K562 (cell line): Measurements from ENCODE around the gene PDCD7. TPM values are rescaled to one million over a fixed set of nuclear protein-coding genes. Genes with fewer than 3 reads are reported as not detected.

Source experiments
- ATAC-seq: fragments of 200-7000 bp; cut with Tn5 transposase; 3 replicates; pipeline ENCODE4 v1.9.1; 2020; ENCODE audit warnings: moderate library complexity
- BruUV-seq: library from RNA; stranded (reverse); fragments of 400-500 nt; replicated peaks from 2 replicates; lab custom pipeline; 2021; lab: Mats Ljungman, UMichigan
- CTCF ChIA-PET: fragments of 300-600 bp; formaldehyde crosslinking; extraction: SDS; loops from one replicate; lab custom pipeline; 2021; ENCODE audit warnings: low intra/inter-chr PET ratio; lab: Yijun Ruan, JAX
- POLR2A ChIA-PET: fragments of 300-600, 350-650 bp; sonication (Branson Sonifier 250); formaldehyde crosslinking; extraction: SDS; loops from one replicate; lab custom pipeline; 2021; ENCODE audit warnings: antibody characterized with exemption, inconsistent platforms; lab: Yijun Ruan, JAX
- DNase-seq, 4 experiments: peaks; one replicate each; pipeline versions ENCODE4 v3.0.0 to v3.0.0-alpha.2; 2011 to 2018; ENCODE audit warnings: low spot score in 3 of 4, mixed read lengths in 3 of 4; ENCODE audit errors: extremely low read depth in 1 of 4
- FAIRE-seq: peaks from 2 replicates; lab custom pipeline; 2011; peaks lifted over from hg19 to GRCh38; lab: Jason Lieb, UNC
- H2AFZ ChIP-seq: 2 replicates; pipeline ENCODE4 v1.6.0; 2011; ENCODE audit warnings: low read depth, low read length, control low read depth, inconsistent platforms
- H3K27ac ChIP-seq: fragments of 200-600 bp; 3 replicates; pipeline ENCODE4 v1.8.0; 2011; ENCODE audit warnings: low read depth, mild to moderate bottlenecking, control low read depth, inconsistent platforms, low read length, moderate library complexity, mixed read lengths; ENCODE audit errors: extremely low read depth
- H3K27me3 ChIP-seq, 2 experiments: fragments of 300-600 bp in 1 of 2; 2 replicates in 1 of 2; 3 replicates in 1 of 2; pipeline versions ENCODE4 v1.6.0 to v1.8.0; 2011; ENCODE audit warnings: inconsistent platforms in 2 of 2, low read length in 2 of 2, mild to moderate bottlenecking in 1 of 2, mixed read lengths in 1 of 2, moderate library complexity in 1 of 2; ENCODE audit not compliant: control insufficient read depth in 2 of 2, insufficient read depth in 2 of 2
- H3K36me3 ChIP-seq: fragments of 300-600 bp; 3 replicates; pipeline ENCODE4 v1.8.0; 2011; ENCODE audit warnings: mild to moderate bottlenecking, low read length, inconsistent platforms; ENCODE audit not compliant: control insufficient read depth, insufficient read depth
- H3K4me1 ChIP-seq, 2 experiments: fragments of 200-600 bp in 1 of 2; replicated peaks in 1 of 2; 2 replicates in 1 of 2; 3 replicates in 1 of 2; pipeline versions ENCODE4 v1.5.1 to v1.8.0; 2011; ENCODE audit warnings: inconsistent platforms in 2 of 2, low read length in 2 of 2, mild to moderate bottlenecking in 1 of 2, mixed read lengths in 1 of 2, moderate library complexity in 1 of 2; ENCODE audit not compliant: control insufficient read depth in 2 of 2, insufficient read depth in 2 of 2
- H3K4me2 ChIP-seq: 2 replicates; pipeline ENCODE4 v1.6.1; 2011; ENCODE audit warnings: low read length, control low read depth, inconsistent platforms, mixed read lengths; ENCODE audit not compliant: insufficient read depth
- H3K4me3 ChIP-seq: fragments of 200-600 bp; sonication (generic), shearing (Covaris generic); 2 replicates; pipeline ENCODE4 v1.5.1; 2016; ENCODE audit warnings: control low read depth, inconsistent platforms
- H3K79me2 ChIP-seq: fragments of 200-600 bp; 3 replicates; pipeline ENCODE4 v1.8.0; 2011; ENCODE audit warnings: low read length, inconsistent platforms; ENCODE audit not compliant: control insufficient read depth, insufficient read depth
- H3K9ac ChIP-seq, 2 experiments: 2 replicates each; pipeline versions ENCODE4 v1.6.0 to v1.6.1; 2011; ENCODE audit warnings: low read depth in 2 of 2, low read length in 2 of 2, control low read depth in 1 of 2, inconsistent platforms in 1 of 2, mild to moderate bottlenecking in 1 of 2, mixed read lengths in 1 of 2; ENCODE audit not compliant: insufficient read depth in 1 of 2
- H3K9me1 ChIP-seq: one replicate; pipeline ENCODE4 v1.6.0; 2011; ENCODE audit warnings: inconsistent platforms, mild to moderate bottlenecking, low read length, moderate library complexity; ENCODE audit not compliant: control insufficient read depth, insufficient read depth
- H3K9me3 ChIP-seq: replicated peaks from 2 replicates; pipeline ENCODE4 v1.5.1; 2011; ENCODE audit warnings: low read depth, low read length, inconsistent platforms; ENCODE audit not compliant: control insufficient read depth, insufficient read depth
- H4K20me1 ChIP-seq: replicated peaks from 2 replicates; pipeline ENCODE4 v1.6.1; 2011; ENCODE audit warnings: low read length, inconsistent platforms, mixed read lengths; ENCODE audit not compliant: control insufficient read depth, insufficient read depth
- CHD1 ChIP-seq: fragments of 200-600 bp; sonication (generic); IDR thresholded peaks from one replicate; pipeline ENCODE4 v1.6.1; 2012; ENCODE audit warnings: mild to moderate bottlenecking, moderate library complexity, low read length, inconsistent platforms
- DNMT1 ChIP-seq: fragments of 450-650 bp; IDR thresholded peaks from 2 replicates; pipeline ENCODE4 v1.6.1; 2016; ENCODE audit warnings: antibody characterized with exemption, mild to moderate bottlenecking
- EHMT2 ChIP-seq: fragments of 450-650 bp; IDR thresholded peaks from 2 replicates; pipeline ENCODE4 v1.6.1; 2018; ENCODE audit warnings: antibody characterized with exemption
- NFXL1 ChIP-seq: fragments of 450-650 bp; formaldehyde crosslinking; IDR thresholded peaks from 2 replicates; pipeline ENCODE4 v1.4.0; 2021; ENCODE audit warnings: mild to moderate bottlenecking
- PRMT5 ChIP-seq: sonication (generic); formaldehyde crosslinking; IDR thresholded peaks from 2 replicates; pipeline ENCODE4 v1.5.0; 2020; ENCODE audit warnings: missing genetic modification reagents
- RBM25 ChIP-seq: fragments of 200-400 bp; formaldehyde crosslinking; IDR thresholded peaks from 2 replicates; pipeline ENCODE4 v1.6.1; 2018; ENCODE audit warnings: low read length, low read depth, moderate library complexity; ENCODE audit not compliant: severe bottlenecking
- SMAD3 ChIP-seq: fragments of 450-650 bp; formaldehyde crosslinking; conservative IDR thresholded peaks from 2 replicates; pipeline ENCODE4 v1.4.0; 2020; ENCODE audit warnings: mild to moderate bottlenecking
- TAF1 ChIP-seq: IDR thresholded peaks from 2 replicates; pipeline ENCODE4 v1.6.1; 2011; ENCODE audit warnings: mild to moderate bottlenecking, low read length, moderate library complexity; ENCODE audit not compliant: insufficient read depth, control insufficient read depth, severe bottlenecking; ENCODE audit errors: extremely low read depth
- ZNF197 ChIP-seq: fragments of 200-800 bp; sonication (Bioruptor generic); IDR thresholded peaks from 2 replicates; pipeline ENCODE4 v1.6.1; 2016; ENCODE audit warnings: low read depth, missing genetic modification characterization, missing compliant biosample characterization
- ZZZ3 ChIP-seq: fragments of 450-650 bp; IDR thresholded peaks from 2 replicates; pipeline ENCODE4 v1.6.1; 2016; ENCODE audit warnings: antibody characterized with exemption, mild to moderate bottlenecking, moderate library complexity
- WGBS: fragments of 100-300 bp; shearing (Covaris generic); methylation state at CpG from one replicate; pipeline ENCODE4 v1.1.6; 2016; ENCODE audit warnings: low coverage, mixed read lengths; ENCODE audit not compliant: insufficient coverage; ENCODE audit errors: missing lambda C conversion rate; 5-methylcytosine and 5-hydroxymethylcytosine counted together
- in situ Hi-C: fragments of 300-500 bp; cut with MboI; formaldehyde crosslinking; loops from 4 replicates; pipeline ENCODE4 v1.15.0; 2018; ENCODE audit warnings: inconsistent platforms, mixed read lengths
- intact Hi-C: fragments of 100-400 bp; cut with micrococcal nuclease; formaldehyde crosslinking; loops from 2 replicates; pipeline ENCODE4 v1.14.2; 2022
- polyA plus RNA-seq, 8 experiments: library from polyadenylated mRNA; depleted of rRNA in 4 of 8; stranded (reverse) in 5 of 8; unstranded in 3 of 8; fragments of >200 nt; fragmentation: Nextera tagmentation in 2 of 8; fragmentation: Illumina TruSeq in 1 of 8; extraction: Ambion mirVana in 2 of 8; extraction: Trizol in 1 of 8; gene quantifications; 2 replicates each; pipeline versions ENCODE4 v1.2.1 to v1.2.3, GENCODE V29; 2011 to 2014; ENCODE audit warnings: inconsistent platforms in 1 of 8, missing spikeins in 1 of 8
- total RNA-seq, 7 experiments: library from RNA; depleted of rRNA in 6 of 7; stranded (reverse); fragments of >200 nt in 6 of 7; fragmentation: Illumina TruSeq in 2 of 7; extraction: Trizol in 2 of 7; gene quantifications; 2 replicates each; pipeline versions ENCODE4 v1.2.1 to v1.2.3, GENCODE V29; 2011 to 2021; ENCODE audit warnings: low replicate concordance in 1 of 7
- TF ChIP-seq, protein P1 (sequence below): fragments of 450-650 bp; IDR thresholded peaks from 2 replicates; pipeline ENCODE4 v1.6.1; 2016; ENCODE audit warnings: low read depth, mild to moderate bottlenecking, moderate library complexity
- TF ChIP-seq, protein P2 (sequence below), 2 experiments: IDR thresholded peaks; 2 replicates each; pipeline ENCODE4 v1.6.1; 2012; ENCODE audit warnings: improper control_type of control experiment in 2 of 2, low read depth in 2 of 2, low read length in 2 of 2, borderline replicate concordance in 1 of 2
- TF ChIP-seq, protein P3 (sequence below): fragments of 450-650 bp; IDR thresholded peaks from 2 replicates; pipeline ENCODE4 v1.6.1; 2017; ENCODE audit warnings: antibody characterized with exemption

PDCD7 gene
- total and polyA plus RNA-seq, 9 of the 15 experiments (the other 6 are each of a cell fraction or from before 2014, with no cell fraction given): 11.8 to 30.2 (median 18.8) TPM

DNA sequence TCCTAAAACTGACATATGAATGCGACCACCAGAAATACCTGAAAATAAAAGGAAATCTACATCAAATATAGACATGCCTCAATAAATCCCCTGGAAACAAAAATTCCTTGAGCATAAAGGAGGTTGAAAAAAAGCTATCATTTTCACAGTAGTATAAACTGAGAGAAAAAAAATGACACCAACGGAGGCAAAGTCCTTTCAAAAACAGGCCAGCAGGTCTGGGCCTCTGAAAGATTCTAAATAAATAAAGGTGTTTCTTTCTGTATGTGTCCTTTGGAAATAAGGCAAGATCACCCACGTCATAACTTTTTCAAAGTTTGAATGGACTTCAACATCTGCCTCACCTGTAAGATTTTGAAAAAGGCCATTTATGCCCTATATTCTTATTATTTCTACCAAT, 46.6 kb upstream of the PDCD7 start:
- H3K9me3 ChIP-seq: no peaks in the 10 kb centered on the region
- H3K9me1 ChIP-seq: no peaks in the 10 kb centered on the region
- peaks cover 3 to 12% of the 10 kb centered on the region in 2 experiments; a peak in 2 of 5 replicates for H3K4me1 ChIP-seq
- CTCF ChIA-PET: interaction anchor here (0.5 kb wide), 1 partner anchor 265 kb away, joined by 4 read pairs; no protein-coding TSS in a partner anchor
- H3K9ac ChIP-seq: no peak overlapping the region
- in situ Hi-C loops: no loop called here
- intact Hi-C loops: loop anchor here (5.0 kb wide), 1 partner anchor 148 kb away; no protein-coding TSS in a partner anchor
- no peak overlapping the region for H3K4me2 ChIP-seq
- WGBS: 92% methylated on average over 3 of the region's 3 CpGs
- no peak overlapping the region for H3K27ac ChIP-seq
- POLR2A ChIA-PET: interaction anchor here (1.4 kb wide), 1 partner anchor 124 kb away, joined by 4 read pairs; the partner anchor contains the start of gene RNU5B-1
- H3K36me3 ChIP-seq: peaks cover 66% of the 10 kb centered on the region; the same call in 2 of the 3 replicates
- H4K20me1 ChIP-seq: no peaks in the 10 kb centered on the region
- ATAC-seq (no peak), DNase-seq (no peak)
- H2AFZ ChIP-seq: no peak overlapping the region
- H3K79me2 ChIP-seq: peaks cover 58% of the 10 kb centered on the region
- TF ChIP-seq ZNF197 (no peak), NFXL1 (CRISPR knock-in tag) (no peak), DNMT1 (no peak), CHD1 (no peak), SMAD3 (CRISPR knock-in tag) (no peak), ZZZ3 (no peak), TAF1 (no peak), EHMT2 (no peak), PRMT5 (CRISPR knock-in tag) (no peak), RBM25 (no peak)
- TF ChIP-seq, protein P1, sequence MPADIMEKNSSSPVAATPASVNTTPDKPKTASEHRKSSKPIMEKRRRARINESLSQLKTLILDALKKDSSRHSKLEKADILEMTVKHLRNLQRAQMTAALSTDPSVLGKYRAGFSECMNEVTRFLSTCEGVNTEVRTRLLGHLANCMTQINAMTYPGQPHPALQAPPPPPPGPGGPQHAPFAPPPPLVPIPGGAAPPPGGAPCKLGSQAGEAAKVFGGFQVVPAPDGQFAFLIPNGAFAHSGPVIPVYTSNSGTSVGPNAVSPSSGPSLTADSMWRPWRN: no peak
- TF ChIP-seq, protein P2, sequence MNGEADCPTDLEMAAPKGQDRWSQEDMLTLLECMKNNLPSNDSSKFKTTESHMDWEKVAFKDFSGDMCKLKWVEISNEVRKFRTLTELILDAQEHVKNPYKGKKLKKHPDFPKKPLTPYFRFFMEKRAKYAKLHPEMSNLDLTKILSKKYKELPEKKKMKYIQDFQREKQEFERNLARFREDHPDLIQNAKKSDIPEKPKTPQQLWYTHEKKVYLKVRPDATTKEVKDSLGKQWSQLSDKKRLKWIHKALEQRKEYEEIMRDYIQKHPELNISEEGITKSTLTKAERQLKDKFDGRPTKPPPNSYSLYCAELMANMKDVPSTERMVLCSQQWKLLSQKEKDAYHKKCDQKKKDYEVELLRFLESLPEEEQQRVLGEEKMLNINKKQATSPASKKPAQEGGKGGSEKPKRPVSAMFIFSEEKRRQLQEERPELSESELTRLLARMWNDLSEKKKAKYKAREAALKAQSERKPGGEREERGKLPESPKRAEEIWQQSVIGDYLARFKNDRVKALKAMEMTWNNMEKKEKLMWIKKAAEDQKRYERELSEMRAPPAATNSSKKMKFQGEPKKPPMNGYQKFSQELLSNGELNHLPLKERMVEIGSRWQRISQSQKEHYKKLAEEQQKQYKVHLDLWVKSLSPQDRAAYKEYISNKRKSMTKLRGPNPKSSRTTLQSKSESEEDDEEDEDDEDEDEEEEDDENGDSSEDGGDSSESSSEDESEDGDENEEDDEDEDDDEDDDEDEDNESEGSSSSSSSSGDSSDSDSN (IDR thresholded peaks at IDR 0.05; ENCODE audit: borderline replicate concordance in 1 of 2, low read depth in 2 of 2, low read length in 2 of 2): no peak
- TF ChIP-seq, protein P3, sequence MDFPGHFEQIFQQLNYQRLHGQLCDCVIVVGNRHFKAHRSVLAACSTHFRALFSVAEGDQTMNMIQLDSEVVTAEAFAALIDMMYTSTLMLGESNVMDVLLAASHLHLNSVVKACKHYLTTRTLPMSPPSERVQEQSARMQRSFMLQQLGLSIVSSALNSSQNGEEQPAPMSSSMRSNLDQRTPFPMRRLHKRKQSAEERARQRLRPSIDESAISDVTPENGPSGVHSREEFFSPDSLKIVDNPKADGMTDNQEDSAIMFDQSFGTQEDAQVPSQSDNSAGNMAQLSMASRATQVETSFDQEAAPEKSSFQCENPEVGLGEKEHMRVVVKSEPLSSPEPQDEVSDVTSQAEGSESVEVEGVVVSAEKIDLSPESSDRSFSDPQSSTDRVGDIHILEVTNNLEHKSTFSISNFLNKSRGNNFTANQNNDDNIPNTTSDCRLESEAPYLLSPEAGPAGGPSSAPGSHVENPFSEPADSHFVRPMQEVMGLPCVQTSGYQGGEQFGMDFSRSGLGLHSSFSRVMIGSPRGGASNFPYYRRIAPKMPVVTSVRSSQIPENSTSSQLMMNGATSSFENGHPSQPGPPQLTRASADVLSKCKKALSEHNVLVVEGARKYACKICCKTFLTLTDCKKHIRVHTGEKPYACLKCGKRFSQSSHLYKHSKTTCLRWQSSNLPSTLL: no peak
- TF ChIP-seq, all 486 proteins: peak for 0
- FAIRE-seq: no peak
- BruUV-seq: no TSS peak
- Histone ChIP-seq H3K4me3 (no peak overlapping the region), H3K27me3 (no peaks in the 10 kb centered on the region)
